Osteocyte (in vitro differentiated cells): ENCODE results near the gene ACTN1. TPM values are rescaled to one million over a fixed set of nuclear protein-coding genes. Genes with fewer than 3 reads are reported as not detected.

Source experiments
- DNase-seq: peaks from one replicate; pipeline ENCODE4 v3.0.0; 2021; ENCODE audit warnings: mixed read lengths; ENCODE audit not compliant: unreplicated experiment; ENCODE audit errors: extremely low spot score
- H3K27ac Mint-ChIP-seq: one replicate; pipeline ENCODE4 v1.8.0; 2021; ENCODE audit warnings: mild to moderate bottlenecking, mixed read lengths; ENCODE audit not compliant: unreplicated experiment
- H3K27me3 Mint-ChIP-seq: one replicate; pipeline ENCODE4 v1.8.0; 2021; ENCODE audit warnings: mixed read lengths; ENCODE audit not compliant: unreplicated experiment
- H3K36me3 Mint-ChIP-seq: one replicate; pipeline ENCODE4 v1.8.0; 2021; ENCODE audit warnings: mixed read lengths; ENCODE audit not compliant: unreplicated experiment
- H3K4me1 Mint-ChIP-seq: one replicate; pipeline ENCODE4 v1.8.0; 2021; ENCODE audit warnings: mixed read lengths; ENCODE audit not compliant: unreplicated experiment
- H3K4me3 Mint-ChIP-seq: one replicate; pipeline ENCODE4 v1.8.0; 2021; ENCODE audit warnings: mild to moderate bottlenecking, moderate library complexity, mixed read lengths; ENCODE audit not compliant: unreplicated experiment
- H3K9me3 Mint-ChIP-seq: one replicate; pipeline ENCODE4 v1.8.0; 2021; ENCODE audit warnings: mixed read lengths; ENCODE audit not compliant: unreplicated experiment
- total RNA-seq: library from RNA; stranded (reverse); gene quantifications from 2 replicates; pipeline ENCODE4 v1.2.1, GENCODE V29; 2021
- TF ChIP-seq, protein P1 (sequence below): fragments of 200-600 bp; sonication (generic); IDR thresholded peaks from 2 replicates; pipeline ENCODE4 v1.5.0; 2021; ENCODE audit warnings: antibody characterized with exemption, mild to moderate bottlenecking, moderate library complexity

Gene ACTN1
- total RNA-seq, 1 donor from 2014 or later, result 380 TPM

DNA sequence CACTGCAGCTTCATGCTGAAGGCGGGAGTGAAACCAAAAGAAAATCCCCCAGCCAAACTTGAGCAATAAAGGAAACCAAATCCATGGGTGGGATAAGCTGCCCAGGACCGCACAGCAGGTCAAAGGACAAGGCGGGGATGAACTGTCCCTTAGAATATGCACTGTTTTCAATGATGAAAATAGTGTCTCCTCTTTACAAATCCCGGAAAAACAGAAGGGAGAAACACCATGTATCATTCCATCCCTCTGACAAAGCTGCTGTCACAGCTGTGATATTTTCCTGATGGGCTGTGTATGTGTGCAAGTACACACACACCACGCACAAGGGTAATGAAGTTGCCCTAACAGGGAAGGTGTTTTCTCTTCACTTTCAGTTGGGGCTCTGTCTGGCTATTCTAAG is 70.3 kb downstream of the ACTN1 start:
- no peaks in the 10 kb centered on the region for H3K27me3 Mint-ChIP-seq
- no peaks in the 10 kb centered on the region for H3K9me3 Mint-ChIP-seq
- no peak for DNase-seq
- H3K4me1 Mint-ChIP-seq, result peaks cover 36% of the 10 kb centered on the region
- TF ChIP-seq, protein P1, sequence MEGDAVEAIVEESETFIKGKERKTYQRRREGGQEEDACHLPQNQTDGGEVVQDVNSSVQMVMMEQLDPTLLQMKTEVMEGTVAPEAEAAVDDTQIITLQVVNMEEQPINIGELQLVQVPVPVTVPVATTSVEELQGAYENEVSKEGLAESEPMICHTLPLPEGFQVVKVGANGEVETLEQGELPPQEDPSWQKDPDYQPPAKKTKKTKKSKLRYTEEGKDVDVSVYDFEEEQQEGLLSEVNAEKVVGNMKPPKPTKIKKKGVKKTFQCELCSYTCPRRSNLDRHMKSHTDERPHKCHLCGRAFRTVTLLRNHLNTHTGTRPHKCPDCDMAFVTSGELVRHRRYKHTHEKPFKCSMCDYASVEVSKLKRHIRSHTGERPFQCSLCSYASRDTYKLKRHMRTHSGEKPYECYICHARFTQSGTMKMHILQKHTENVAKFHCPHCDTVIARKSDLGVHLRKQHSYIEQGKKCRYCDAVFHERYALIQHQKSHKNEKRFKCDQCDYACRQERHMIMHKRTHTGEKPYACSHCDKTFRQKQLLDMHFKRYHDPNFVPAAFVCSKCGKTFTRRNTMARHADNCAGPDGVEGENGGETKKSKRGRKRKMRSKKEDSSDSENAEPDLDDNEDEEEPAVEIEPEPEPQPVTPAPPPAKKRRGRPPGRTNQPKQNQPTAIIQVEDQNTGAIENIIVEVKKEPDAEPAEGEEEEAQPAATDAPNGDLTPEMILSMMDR, result no peak
- H3K36me3 Mint-ChIP-seq, result peaks cover 42% of the 10 kb centered on the region
- peak overlapping the region; percentile 60 for H3K27ac Mint-ChIP-seq
- no peak overlapping the region for H3K4me3 Mint-ChIP-seq

GRCh38 chr14:68908201-68908600 is 70.9 kb downstream of the ACTN1 start:
- Mint-ChIP-seq H3K27ac (peak overlapping the region; percentile 41), H3K36me3 (peaks cover 43% of the 10 kb centered on the region)

DNA sequence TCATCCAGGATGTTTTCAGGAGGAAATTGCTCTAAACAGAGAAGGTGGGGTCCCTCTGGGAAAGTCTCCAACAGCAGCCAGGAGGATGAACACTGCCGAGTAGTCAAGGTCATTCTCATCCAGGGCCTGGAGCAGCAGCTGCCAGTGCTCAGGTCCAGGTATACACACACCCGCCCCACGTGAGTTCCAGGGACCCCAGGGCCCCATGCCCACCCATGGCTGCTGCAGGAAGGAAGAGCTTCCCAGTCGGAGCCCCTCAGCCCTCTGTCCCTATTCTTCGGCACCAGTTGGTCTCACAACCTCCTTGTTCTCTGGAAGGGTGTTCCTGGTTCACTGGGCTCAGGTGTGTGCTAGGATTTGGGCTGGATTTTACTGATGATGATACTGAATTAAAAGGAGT is 72.7 kb downstream of the ACTN1 start:
- Mint-ChIP-seq H3K4me3 (no peak overlapping the region), H3K4me1 (peaks cover 15% of the 10 kb centered on the region), H3K36me3 (peaks cover 46% of the 10 kb centered on the region), H3K9me3 (no peaks in the 10 kb centered on the region), H3K27ac (no peak overlapping the region), H3K27me3 (no peaks in the 10 kb centered on the region)
- TF ChIP-seq, protein P1, result no peak
- DNase-seq, result no peak

More at GRCh38 chr14:68908201-68908600, 70.9 kb downstream of the ACTN1 start:
- Mint-ChIP-seq H3K27me3 (no peaks in the 10 kb centered on the region), H3K4me3 (no peak overlapping the region), H3K4me1 (peaks cover 31% of the 10 kb centered on the region), H3K9me3 (no peaks in the 10 kb centered on the region)
- no peak for DNase-seq
- TF ChIP-seq, protein P1, result no peak

- no peaks in the 10 kb centered on the region for H3K27me3 Mint-ChIP-seq
- H3K4me3 Mint-ChIP-seq, result no peak overlapping the region
- no peaks in the 10 kb centered on the region for H3K9me3 Mint-ChIP-seq
Measured at GRCh38 chr14:68905107-68905895, 73.8 kb downstream of the ACTN1 start.

DNA sequence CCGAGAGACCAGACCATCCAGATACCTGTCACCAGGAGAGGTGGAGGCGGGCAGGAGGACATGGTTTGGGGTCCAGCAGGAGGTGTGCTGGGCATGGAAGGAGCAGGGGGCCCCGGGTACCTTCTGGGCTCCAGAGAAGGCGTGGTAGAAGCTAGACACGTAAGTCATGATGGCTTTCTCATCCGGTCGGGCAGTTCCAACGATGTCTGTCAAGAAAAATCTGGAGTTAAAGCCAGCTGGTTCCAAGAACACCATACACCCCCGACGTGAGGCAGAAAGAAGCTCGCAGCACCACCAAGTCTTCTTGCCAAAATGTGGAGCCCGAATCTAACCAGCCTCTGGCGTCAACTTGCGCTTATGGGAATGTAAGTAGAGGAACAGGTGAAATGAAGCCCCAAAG is 76.7 kb downstream of the ACTN1 start:
- DNase-seq, result no peak
- Mint-ChIP-seq H3K27me3 (no peaks in the 10 kb centered on the region), H3K27ac (peak overlapping the region; percentile 27), H3K36me3 (peaks cover 44% of the 10 kb centered on the region), H3K9me3 (no peaks in the 10 kb centered on the region), H3K4me3 (no peak overlapping the region), H3K4me1 (peaks cover 6% of the 10 kb centered on the region)
- TF ChIP-seq, protein P1, result no peak

More at GRCh38 chr14:68905107-68905895, 73.8 kb downstream of the ACTN1 start:
- Mint-ChIP-seq H3K36me3 (peaks cover 47% of the 10 kb centered on the region), H3K4me1 (peaks cover 8% of the 10 kb centered on the region), H3K27ac (no peak overlapping the region)
- TF ChIP-seq, protein P1, result no peak
- no peak for DNase-seq
